Activated T-cell treated with anti-CD3 and anti-CD28 coated beads for 1 hour (primary cell): ENCODE results near the gene ETV6.
"Not testable (repeated sequence)": the region's sequence is repeated elsewhere in the genome, so short reads cannot be mapped to it uniquely, and the experiment has no call there.

Source experiments
- DNase-seq: peaks from one replicate; pipeline ENCODE4 v3.0.0-alpha.2; 2020; ENCODE audit warnings: low read depth

The ETV6 gene

DNA sequence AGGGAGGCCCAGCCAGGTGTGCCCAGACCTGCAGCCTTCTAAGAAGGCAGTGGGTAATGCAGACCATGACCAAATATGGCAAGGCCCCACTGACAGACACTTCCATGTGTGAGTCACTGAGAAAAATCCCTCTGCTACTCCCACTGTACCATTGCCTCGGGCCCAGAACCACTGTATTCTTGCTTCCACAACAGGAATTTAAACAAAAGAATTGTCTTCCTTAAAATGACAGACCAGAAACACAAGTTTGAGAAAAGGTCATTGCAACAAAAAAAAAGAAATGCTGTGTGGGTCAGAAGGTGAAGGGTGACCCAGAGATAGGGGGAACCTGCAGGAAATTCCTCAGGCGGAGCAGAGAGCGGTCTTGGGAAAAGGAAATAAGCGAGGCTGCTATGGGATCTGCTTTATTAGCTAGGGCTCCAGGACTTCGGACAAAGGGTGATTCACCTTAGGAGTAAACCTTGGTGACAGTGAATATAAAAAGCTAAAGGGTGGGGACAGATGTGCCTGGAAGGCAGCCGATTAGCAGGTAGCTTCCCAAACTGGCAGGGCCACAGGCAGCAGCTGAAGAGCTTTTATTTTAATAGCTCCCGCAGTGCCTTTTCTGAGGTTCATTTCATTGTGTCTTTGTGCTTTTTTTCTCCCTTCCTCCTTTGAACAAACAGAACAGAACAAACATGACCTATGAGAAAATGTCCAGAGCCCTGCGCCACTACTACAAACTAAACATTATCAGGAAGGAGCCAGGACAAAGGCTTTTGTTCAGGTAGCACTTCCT is 236.0 kb downstream of the ETV6 start:
- no peak for DNase-seq

DNA sequence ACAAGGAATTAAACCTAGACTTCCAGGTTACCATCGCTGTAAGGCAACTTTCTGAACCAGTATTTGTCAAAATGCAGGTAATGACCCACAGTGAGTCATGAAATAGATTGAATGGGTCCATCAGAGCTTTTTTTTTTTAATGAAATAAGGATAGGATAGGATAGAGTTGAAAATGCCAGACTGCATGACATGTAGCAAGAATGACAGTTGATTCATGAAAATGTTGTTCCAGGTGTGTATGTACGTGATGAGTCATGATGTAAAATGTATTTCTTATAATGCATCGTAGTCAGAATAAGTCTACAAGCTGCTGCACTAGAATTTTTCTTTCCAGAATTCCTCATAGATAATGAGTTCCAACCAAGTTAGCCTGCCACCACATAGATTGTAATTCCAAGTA is 236.9 kb downstream of the ETV6 start:
- no peak for DNase-seq

DNA sequence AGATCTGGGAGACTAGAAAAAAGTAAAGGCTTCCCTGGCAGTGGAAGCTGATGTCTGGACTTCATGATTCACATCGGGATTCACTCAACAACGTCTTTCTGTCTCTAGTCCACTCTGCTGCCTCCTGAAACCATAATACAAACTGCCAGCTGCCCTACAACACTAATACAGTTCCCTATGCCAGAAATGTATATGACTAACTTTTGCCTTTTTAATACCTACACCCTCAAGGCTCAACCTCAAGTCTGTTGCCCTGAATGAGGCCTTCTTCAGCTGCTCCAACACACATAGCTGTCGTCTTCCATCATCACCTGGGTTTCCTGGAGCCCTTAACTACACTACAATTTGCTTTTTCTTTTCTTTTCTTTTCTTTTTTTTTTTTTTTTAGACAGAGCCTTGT is 238.6 kb downstream of the ETV6 start:
- DNase-seq, result no peak

DNA sequence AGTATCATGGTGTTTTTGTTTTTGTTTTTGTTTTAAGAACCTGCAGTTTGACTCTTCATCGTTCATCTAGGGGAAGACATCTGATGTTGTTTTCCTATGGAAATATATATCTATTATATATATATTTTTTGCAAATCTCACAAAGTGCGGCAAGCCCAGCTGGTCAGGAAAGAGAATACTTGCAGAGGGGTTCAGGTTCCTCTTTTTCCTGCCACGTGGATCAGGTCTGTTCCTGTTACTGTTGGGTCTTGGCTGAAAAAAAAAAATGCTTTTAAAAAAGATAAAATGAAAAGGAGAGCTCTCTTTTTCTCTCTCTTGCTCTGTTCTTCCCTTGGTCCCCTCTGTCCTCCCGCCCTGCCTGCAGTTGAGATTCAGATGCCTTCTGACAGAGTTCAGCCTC is 241.9 kb downstream of the ETV6 start:
- DNase-seq, result no peak

DNA sequence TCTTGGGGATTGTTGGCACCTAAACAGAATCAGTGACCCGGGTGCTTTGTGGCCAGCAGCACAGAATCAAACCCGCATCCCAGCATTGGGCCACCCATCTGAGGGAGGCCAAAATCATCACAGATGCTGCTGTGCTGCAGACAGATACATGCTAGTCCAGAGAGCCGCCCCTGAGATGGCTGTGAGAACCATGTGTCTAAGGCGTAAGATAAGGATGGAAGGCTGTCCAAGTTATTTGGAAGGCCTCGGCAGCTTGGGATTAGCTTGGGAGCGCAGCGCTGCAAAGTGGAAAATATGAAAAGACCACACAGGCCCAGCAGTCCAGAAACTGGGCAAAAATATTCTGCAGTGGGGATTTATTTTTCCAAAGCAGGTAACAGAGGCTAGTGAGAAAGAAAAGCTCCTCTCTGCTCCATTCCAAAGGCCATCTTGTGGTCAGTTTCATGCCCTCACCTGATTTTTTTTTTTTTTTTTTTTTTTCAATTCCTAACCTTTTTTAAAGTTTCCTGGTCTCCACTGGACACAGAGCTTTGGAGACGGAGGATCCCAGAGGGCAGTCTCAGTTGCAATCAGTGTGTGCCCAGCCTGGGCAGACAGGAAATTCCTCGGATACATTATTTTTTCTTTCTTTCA is 242.4 kb downstream of the ETV6 start:
- DNase-seq, result no peak

DNA sequence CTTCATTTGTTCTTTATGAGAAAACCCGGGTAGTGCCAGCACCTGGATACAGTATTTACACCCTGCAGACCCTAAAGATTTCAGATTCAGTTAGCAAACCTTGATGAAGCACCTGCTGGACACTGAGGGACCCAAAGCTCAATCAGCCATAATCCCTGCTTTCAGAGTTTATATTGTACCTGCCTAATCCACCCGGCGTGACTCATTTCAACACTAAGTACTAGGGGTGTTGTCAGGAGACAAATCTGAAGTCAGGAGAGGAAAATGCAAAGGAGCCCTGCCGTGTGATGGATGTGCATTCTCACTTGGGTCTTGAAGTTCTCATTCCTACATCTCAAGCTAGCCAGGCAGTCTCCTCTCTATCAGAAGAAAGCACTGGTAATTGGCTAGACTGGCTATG is 244.5 kb downstream of the ETV6 start:
- no peak for DNase-seq

DNA sequence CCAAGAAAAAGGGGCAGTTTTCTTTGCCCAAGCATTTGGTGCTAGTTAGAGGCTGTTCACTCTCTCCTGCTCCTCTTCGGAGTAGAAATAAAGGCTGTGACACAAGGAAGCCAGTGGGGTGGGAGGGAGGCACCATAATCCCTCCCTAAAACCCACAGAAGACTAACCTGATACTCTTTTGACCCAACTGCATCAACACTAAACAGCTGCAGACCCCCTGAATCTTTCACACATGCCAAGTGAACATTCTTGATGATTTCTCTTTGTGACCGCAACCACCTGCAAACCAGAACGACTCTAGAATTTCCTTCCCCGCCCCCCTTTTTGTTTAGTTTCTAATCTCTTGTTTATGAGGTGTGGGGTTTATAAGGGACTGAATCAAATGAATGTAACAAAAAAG is 245.4 kb downstream of the ETV6 start:
- DNase-seq, result no peak

DNA sequence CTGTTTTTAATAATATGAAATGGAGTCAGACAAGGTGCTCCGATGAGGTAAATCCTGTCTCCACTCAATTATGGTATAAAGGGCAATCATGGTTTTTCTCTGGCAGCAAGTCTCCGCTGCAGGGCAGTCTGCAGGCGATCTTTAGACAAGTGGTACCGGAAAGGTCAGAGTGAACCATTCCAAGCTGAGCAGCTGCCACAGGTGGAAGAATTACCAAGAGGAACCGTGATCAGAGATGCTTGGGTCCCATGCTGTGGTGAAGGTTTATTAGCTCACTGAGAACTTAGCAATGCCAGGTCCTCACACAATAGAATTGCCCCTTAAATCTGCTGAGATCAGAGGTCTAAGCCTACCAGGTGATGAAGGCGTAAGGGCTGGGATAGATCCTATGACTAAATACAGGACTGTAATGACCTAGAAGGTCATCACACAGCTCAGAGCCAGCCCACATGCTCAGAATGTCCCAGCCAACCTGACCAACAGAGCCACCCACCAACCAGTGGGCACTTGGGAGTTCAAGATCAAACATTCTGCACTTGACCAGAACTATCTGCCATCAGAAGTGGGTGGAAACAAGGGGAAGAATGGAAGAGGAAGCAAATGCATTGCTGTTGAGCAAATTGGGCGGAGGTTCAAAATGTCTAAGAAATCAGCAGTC is 246.1 kb downstream of the ETV6 start:
- DNase-seq, result no peak

DNA sequence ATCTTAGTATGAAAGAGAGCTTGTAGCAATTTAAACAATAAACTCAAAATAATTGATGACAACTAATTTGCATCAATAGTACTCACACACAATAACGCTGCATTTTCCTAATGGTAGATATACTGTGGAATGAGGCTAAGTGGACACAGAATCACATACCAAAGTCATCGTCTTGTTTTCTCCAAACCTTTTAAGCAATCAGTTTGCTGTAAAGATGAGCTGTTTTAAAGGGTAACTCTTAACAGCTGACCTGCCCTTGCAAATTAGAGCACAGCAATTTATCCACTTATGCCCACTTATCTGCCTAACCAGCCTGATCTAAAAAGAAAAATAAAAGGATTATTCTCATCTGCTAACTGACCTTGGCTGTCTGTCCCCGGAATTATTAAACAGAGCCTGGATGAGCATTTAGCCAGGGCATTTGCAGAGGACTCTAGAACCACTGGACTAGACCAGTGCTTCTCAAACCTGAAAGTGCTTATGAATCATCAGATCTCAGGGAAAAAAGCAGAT is 247.0 kb downstream of the ETV6 start:
- no peak for DNase-seq

DNA sequence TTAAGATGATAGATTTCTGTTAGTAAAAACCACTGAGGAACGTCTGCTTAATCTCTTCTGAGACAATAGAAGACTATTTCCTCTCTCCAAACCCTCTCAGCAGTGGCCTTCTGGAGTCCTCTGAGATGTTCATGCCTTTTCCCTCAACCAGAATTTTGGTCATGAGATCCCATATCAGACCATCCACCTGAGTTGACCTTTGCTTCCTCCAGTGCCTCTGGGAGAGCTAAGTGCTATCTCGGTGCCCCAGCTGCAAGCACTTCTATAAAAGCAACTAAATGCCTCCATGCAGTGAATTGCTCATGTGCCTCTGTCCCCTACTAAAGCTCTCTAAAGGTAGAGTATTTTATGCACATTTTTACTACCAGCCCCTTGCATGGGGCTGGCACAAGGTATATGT is 248.4 kb downstream of the ETV6 start:
- no peak for DNase-seq

DNA sequence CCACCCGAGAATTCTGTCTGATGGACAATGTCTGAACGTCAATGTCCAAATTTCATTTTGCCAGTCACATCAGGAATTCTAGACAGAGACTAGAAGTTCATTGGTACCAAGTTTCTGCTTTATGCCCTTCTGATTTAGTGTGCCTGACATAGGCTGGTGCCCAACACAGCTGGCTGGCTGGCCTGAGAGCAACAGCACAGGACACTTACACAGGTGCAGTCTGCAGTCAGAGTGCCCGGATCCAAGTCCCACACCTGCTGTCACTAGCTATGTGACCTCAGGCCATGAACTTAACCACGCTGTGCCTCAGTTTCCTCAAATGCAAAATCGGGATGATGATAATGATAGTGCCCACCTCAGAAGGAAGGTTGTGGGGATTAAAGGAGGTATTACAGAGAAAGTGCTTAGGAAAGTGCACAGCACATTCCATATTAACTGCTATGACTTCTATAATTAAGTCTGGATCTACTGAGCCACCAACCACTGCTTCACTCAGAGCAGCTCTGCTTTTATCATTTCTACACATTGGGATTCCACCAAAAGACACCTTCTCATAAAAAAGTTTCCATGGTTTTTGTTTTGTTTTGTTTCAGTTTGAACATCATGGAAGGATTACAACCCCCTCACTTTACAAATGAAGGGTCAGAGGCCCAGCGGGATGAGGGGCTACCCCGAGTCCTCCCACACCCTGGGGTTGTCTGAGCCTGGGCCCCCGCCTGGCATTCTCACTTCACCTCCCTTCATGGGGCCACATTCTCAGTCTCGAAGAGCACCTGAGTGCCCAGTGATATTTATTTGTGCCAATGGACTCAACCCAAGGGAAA is 252.4 kb downstream of the ETV6 start:
- no peak for DNase-seq

DNA sequence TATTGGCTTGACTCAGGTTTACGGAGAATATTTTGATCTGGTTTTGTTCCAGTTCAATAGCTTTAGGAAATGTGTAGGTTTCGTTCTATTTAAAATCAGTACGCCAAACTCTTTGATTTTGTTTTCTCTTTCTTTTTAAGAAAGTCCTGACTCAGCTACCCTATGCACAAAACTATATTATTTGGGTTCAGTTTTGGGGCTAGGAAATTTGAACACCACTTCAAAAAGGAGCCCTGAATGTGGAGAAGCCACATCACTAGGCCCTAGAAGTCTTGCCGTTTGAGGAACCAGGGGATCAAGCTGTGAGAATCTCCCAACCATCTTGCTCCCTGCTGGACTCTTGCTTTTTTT is 253.0 kb downstream of the ETV6 start:
- no peak for DNase-seq

DNA sequence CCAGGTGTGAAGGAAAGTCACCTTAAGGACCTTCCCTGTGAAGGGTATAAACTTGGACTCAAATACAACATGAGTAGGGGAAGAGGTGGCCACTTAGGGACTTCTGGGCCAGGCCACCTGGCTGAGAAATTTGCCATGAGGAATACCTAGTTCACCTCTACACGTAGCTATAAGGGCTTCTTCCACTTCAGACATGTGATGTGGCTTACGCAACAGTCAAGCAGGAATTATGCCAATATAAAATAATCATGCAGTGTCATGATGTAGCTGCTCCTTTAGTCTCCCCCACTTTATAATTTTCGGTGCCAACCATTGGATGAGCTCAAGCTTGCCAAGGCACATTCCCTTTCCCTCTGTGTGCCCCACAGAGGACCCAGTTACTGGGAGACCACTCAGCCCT is 254.7 kb downstream of the ETV6 start:
- DNase-seq, result no peak

DNA sequence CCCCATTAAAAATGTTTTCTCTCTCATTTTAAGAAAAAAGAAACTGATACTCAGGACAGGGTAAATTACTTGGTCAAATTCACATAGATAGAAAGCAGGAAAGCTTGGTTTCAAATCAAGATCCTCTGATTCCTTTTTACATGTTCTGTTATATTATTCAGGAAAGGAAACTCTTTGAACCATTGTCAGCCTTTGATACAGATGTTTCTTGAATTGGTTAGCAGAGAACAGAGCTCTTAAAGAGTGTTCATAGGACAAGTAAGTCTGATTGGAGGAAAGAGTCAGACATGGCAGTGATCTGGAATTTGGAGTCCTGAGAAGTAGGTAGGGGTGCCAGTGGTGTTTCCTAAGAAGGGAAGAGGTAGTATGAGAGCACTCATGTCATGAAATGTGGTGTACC is 256.1 kb downstream of the ETV6 start:
- DNase-seq, result no peak

DNA sequence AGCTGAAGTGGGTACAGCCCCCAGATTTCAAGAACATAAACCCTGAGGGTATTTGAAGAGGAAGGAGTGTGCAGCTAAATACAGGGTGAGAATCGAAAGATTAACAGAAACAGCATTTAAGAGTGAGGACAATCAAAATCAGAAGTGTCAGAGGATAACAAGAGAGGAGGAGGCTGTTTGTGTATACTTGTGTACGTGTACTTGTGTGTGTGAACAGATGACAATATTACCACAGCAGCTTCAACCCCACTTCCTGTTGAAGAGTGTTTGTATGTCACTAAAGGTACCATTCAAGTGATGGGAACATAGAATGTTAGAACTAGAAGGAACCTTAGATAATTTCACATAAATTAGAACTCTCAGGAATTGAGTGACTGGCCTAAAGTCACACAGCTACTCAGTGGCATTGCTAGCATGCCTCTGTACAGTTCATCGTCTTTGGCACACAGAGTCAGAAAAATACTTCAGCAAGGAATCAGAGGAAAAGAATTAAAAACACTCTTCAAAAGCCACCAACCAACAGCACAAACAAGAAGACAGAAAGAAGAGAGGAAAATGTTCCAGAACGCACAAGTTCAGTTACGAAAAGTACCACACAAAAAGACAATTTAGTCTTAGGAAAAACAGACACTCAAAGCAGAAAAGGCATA is 256.9 kb downstream of the ETV6 start:
- DNase-seq, result no peak

DNA sequence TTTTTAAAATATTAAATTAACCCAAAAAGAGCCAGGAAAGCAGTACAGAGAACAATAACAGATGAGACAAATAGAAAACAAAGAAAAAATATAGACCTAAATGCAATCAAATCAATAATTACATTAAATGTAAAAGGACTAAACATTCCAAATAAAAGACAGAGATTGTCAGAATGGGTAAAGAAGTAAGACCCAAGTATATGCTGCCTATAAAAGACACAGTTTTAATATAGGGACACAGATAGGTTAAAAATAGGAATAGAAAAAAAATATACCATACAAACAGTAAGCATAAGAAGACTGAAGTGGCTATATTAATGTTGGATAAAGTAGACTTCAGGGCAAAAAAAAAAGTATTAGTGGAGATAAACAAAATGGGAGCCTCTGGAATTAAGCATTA is 258.2 kb downstream of the ETV6 start:
- DNase-seq, result no peak

DNA sequence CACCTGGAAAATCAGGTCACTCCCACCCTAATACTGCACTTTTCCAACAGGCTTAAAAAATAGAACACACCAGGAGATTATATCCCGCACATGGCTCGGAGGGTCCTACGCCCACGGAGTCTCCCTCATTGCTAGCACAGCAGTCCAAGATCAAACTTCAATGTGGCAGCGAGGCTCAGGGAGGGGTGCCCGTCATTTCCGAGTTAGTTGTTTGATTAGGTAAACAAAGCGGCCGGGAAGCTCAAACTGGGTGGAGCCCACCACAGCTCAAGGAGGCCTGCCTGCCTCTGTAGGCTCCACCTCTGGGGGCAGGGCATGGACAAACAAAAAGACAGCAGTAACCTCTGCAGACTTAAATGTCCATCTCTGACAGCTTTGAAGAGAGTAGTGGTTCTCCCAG is 259.9 kb downstream of the ETV6 start:
- not testable (repeated sequence) for DNase-seq

DNA sequence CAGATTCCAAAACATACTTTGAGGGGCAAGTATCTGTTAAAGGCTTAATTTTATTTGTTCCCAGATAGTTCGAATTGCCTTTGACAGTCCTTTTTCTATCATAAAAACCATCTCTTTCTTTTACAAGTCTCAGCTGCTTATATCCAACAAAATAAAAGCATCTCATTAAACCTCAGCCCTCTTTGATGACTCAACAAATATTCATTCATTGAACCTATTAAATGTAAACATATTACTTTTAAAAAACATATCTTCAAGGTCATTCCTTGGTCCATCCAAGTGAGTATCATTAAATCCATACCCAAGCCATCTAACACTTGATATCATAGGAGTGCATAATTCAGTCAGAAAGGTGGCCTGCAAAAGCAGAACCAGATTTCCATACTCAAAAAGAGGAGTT is 266.6 kb downstream of the ETV6 start:
- DNase-seq, result no peak

DNA sequence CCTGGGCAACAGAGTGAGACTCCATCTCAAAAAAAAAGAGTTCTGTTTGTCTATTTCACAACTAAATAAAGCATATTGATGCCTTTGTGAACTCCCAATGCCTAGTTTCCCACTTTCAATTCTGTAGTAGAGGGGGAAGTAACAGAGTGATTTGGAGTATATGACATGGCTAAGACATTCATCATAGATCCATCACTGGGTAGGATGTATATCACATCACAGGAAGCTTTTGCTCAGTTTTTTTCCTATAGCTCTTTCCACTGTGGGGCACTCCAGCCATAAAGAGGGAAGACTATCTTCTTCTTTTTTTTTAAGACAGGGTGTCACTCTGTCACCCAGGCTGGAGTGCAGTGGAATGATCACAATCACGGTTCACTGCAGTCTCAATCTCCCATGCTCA is 267.3 kb downstream of the ETV6 start:
- DNase-seq, result no peak

DNA sequence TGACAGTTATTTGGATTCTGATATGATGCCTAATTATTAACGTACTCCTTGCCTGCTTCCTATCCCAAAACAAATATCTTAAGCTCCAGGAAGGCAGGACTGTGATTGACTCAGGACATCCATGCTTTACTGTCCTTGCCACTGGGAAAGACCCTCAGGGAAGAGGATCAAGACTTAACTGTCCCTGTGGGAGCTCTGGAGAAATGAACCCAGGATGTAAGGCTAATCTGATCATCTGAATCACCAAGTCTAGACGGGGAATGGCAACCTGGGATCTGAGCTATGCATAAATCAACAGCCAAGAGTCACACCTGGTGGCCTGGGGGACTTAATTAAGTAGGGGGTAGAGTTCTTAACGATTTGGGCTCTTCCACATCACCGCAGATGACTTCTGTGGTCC is 268.0 kb downstream of the ETV6 start:
- no peak for DNase-seq

DNA sequence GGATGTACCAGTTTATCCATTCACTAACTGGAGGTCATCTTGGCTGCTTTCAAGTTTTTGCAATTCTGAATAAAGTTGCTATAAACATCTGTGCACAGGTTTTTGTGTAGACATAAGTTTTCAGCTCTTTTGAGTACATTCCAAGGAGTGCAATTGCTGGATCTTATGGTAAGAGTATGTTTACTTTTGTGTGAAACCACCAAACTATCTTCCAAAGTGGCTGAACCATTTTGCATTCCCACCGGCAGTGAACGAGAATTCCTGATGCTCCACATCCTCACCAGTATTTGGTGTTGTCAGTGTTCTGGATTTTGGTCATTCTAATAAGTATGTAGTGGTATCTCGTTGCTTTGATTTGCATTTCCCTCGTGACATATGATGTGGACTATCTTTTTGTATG is 270.8 kb downstream of the ETV6 start:
- DNase-seq, result no peak

DNA sequence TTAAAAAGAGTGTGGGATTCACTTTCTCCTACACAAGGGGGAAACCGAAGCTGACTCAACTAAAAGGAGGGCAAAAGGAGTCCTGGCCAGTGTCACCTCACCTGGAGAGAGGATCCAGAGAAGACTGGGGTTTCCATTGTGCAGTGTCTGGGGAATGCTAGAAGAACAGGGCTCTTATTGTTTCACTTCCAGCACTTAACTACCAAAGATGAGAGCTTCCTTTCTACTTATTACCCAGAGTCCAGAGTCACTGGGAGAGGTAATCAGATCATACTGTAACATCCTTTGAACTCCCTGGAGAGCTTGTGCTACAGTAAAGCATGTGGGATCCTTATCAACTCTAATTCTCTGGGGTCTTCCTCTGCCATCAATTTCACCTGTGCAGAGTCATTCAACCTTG is 272.9 kb downstream of the ETV6 start:
- no peak for DNase-seq
